Esophagus squamous epithelium (tissue), 5 donors: ENCODE measurements around the gene PLA2G2C. TPM values are rescaled to one million over a fixed set of nuclear protein-coding genes. Genes with fewer than 3 reads are reported as not detected.

Experiments used
- DNase-seq: peaks from one replicate; lab custom pipeline; 2025; lab: John Stamatoyannopoulos, UW
- H3K27ac ChIP-seq, 4 donors: fragments of 200-600 bp; sonication (generic); one replicate each; pipeline ENCODE4 v1.5.1; 2016 to 2019; ENCODE audit warnings: mild to moderate bottlenecking in 1 of 4
- H3K27me3 ChIP-seq, 4 donors: fragments of 200-600 bp; sonication (generic); 1 replicate in 3 of 4; 2 replicates in 1 of 4; pipeline versions ENCODE4 v1.5.1 to v1.6.0; 2017 to 2021; ENCODE audit warnings: antibody characterized with exemption in 1 of 4
- H3K36me3 ChIP-seq, 3 donors: fragments of 200-600 bp; sonication (generic); one replicate each; pipeline ENCODE4 v1.5.1; 2016 to 2019
- H3K4me1 ChIP-seq, 3 donors: fragments of 200-600 bp; sonication (generic); one replicate each; pipeline ENCODE4 v1.5.1; 2017 to 2019
- H3K4me3 ChIP-seq, 4 donors: fragments of 200-600 bp; sonication (generic); 1 replicate in 3 of 4; 2 replicates in 1 of 4; pipeline ENCODE4 v1.5.1; 2016 to 2019; ENCODE audit warnings: mild to moderate bottlenecking in 2 of 4, moderate library complexity in 1 of 4
- H3K9me3 ChIP-seq, 3 donors: fragments of 200-600 bp; sonication (generic); one replicate each; pipeline ENCODE4 v1.5.1; 2016 to 2019
- POLR2A ChIP-seq, 4 donors: fragments of 450-650 bp; IDR thresholded peaks; one replicate each; pipeline ENCODE4 v1.6.1; 2017; ENCODE audit warnings: antibody characterized with exemption in 4 of 4, mild to moderate bottlenecking in 4 of 4, moderate library complexity in 3 of 4
- WGBS, 2 donors: methylation state at CpG; one replicate each; pipeline ENCODE4 v1.1.5; 2018; 5-methylcytosine and 5-hydroxymethylcytosine counted together
- intact Hi-C: fragments of 100-400 bp; cut with DNase I; formaldehyde crosslinking; loops from one replicate; pipeline ENCODE4 v1.15.0; 2022
- total RNA-seq, 4 donors: library from RNA; depleted of rRNA; stranded (reverse); fragments of >200 nt; gene quantifications; one replicate each; pipeline ENCODE4 v1.1.0, GENCODE V29; 2016
- TF ChIP-seq, protein P1 (sequence below), 6 experiments: fragments of 450-650 bp in 4 of 6; fragments of 200-600 bp in 2 of 6; sonication (generic) in 2 of 6; IDR thresholded peaks; one replicate each; pipeline ENCODE4 v1.5.1; 2016 to 2019; ENCODE audit warnings: antibody characterized with exemption in 6 of 6, mild to moderate bottlenecking in 4 of 6, moderate library complexity in 4 of 6
- donor health status: DM: yes; HTN: yes; CAD: no.

The PLA2G2C gene
- total RNA-seq, 4 donors from 2014 or later, result 0.04 to 0.19 TPM; not detected in 2

DNA sequence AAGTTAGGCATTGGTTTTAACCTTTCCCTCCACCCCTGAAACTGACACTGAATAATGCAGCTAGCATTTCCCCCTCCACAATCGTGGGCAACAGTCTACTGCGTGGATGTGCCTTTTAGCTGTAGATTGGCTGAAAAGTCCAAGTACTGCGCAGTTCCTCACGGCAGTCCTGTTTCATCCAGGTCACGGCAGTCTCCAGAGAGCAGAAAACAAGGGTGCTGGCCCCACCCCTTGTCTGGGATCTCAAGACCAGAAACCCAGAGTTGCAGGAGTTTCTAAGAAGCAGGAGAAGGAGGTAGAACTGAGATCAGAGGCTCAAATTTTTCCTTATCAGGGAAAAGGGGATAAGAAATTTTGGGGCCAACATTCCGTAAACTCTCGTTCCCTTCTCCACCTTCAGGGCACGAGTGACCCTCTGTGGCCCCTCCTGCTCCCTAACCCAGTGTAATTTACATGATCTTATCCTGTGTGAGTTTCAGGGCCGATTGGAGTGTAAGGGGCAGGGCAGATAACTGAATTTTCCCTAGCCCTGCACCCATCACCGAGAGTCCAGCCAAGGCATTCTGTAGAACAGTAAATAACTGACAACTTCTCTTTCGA, 25.9 kb upstream of the PLA2G2C start:
- TF ChIP-seq, protein P1, sequence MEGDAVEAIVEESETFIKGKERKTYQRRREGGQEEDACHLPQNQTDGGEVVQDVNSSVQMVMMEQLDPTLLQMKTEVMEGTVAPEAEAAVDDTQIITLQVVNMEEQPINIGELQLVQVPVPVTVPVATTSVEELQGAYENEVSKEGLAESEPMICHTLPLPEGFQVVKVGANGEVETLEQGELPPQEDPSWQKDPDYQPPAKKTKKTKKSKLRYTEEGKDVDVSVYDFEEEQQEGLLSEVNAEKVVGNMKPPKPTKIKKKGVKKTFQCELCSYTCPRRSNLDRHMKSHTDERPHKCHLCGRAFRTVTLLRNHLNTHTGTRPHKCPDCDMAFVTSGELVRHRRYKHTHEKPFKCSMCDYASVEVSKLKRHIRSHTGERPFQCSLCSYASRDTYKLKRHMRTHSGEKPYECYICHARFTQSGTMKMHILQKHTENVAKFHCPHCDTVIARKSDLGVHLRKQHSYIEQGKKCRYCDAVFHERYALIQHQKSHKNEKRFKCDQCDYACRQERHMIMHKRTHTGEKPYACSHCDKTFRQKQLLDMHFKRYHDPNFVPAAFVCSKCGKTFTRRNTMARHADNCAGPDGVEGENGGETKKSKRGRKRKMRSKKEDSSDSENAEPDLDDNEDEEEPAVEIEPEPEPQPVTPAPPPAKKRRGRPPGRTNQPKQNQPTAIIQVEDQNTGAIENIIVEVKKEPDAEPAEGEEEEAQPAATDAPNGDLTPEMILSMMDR (IDR thresholded peaks at IDR 0.05), result no peak
- no peak for TF ChIP-seq POLR2A (IDR thresholded peaks at IDR 0.05)
- WGBS, 2 donors, result 65% methylated on average over 9 to 11 of the region's 11 CpGs

DNA sequence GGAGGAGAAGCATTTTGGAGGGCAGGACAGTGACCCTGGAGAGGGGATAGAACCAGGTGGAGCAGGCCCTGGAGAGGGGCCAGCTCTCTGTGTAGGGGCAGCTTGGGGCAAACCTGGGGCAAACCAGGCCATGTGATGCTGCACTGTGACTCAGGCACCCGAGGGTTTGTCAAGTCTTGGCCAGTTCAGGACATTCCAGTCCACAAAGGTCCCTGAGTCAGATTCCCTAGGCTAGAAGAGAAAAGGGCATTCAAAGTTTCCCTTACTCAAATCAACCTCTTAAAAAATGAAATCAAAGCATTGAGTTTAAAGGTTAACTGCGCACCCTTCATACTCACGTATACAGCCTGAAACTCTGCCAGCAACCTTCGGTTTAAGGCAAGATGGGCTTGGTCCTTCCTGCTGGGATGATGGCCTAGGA, 25.2 kb upstream of the PLA2G2C start:
- no peaks in the 10 kb centered on the region for H3K9me3 ChIP-seq
- no peak for TF ChIP-seq POLR2A (IDR thresholded peaks at IDR 0.05)
- TF ChIP-seq, protein P1 (IDR thresholded peaks at IDR 0.05), result no peak
- H3K27me3 ChIP-seq, result peaks cover 0 to 61% (median 0%) of the 10 kb centered on the region in 4 donors
- H3K4me1 ChIP-seq, result peaks cover 0 to 26% (median 15%) of the 10 kb centered on the region in 3 donors
- no peak overlapping the region for H3K4me3 ChIP-seq
- WGBS, 2 donors, result 24 to 39% methylated on average over 3 to 4 of the region's 4 CpGs
- intact Hi-C loops, result loop anchor here (5.0 kb wide), 1 partner anchor 281 kb away; no protein-coding TSS in a partner anchor
- DNase-seq, result no peak
- H3K27ac ChIP-seq, result peak overlapping the region in 3 of 4 donors; percentile 5 to 39 (median 37)
- no peaks in the 10 kb centered on the region for H3K36me3 ChIP-seq

More for the DNA sequence above, 25.9 kb upstream of the PLA2G2C start:
- no peaks in the 10 kb centered on the region for H3K36me3 ChIP-seq
- no peak for DNase-seq
- H3K27ac ChIP-seq, result peak overlapping the region in 3 of 4 donors; percentile 5 to 39 (median 37)
- H3K4me1 ChIP-seq, result peaks cover 0 to 26% (median 15%) of the 10 kb centered on the region in 3 donors
- H3K27me3 ChIP-seq, result peaks cover 0 to 64% (median 0%) of the 10 kb centered on the region in 4 donors
- intact Hi-C loops, result loop anchor here (5.0 kb wide), 1 partner anchor 280 kb away; no protein-coding TSS in a partner anchor
- H3K9me3 ChIP-seq, result no peaks in the 10 kb centered on the region
- H3K4me3 ChIP-seq, result no peak overlapping the region

DNA sequence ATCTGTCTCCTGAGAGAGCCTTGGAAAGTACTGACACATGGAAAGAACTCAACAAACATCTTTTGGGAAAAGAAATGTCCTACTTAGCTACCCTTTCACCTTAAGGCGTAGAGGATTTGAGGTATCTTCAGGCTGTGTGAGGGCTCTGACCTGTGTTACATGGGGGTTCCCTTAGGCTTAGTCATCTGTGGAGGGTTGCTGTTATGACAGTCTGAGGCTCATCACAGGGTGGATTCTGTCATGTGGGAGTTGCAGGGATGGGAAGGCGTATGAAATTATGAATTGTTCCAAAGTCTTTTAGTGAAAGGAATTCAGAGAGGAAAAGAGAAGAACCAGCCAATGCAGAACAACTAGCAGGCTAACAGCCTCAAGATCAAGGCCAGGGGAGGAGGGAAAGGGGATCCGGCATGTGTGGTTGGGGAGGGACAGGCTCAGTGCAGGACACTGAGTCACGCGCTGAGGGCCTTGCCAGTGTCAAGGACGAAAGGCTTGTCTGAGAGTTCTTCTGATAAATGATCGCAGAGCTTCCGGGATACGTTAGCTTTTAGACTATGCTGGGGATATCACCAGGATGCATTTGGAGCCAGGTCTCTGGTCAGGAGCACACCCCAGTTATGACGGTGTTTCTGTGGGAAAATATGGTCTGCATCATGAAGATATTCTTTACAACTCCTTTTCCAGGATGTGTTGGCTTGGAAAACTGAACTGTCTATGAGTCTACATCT, 24.6 kb upstream of the PLA2G2C start:
- DNase-seq, result no peak
- intact Hi-C loops, result loop anchor here (5.0 kb wide), 1 partner anchor 281 kb away; no protein-coding TSS in a partner anchor

DNA sequence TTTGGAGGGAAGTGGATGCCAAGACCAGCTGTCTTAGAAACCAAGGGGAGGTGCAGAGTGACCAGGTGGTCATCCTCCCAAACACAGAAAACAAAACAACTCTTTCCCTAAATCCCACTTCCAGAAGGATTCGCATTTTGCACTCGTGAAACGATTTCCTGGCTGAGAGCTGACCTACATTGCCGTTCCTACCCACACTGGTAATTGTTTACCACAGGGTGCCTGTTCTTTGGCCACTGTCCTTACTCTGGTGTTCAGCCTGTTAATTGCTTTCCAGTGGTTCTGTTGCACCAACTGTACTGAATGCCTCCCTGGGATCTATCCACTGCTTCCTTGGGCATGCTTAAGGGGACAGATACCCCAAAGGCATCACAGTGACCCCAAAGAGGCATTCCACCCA, 23.2 kb upstream of the PLA2G2C start:
- H3K27me3 ChIP-seq, result peaks cover 0 to 43% (median 0%) of the 10 kb centered on the region in 4 donors
- DNase-seq, result no peak
- WGBS, 2 donors, result 60 to 91% methylated on average over 4 of the region's 4 CpGs
- no peaks in the 10 kb centered on the region for H3K36me3 ChIP-seq
- intact Hi-C loops, result no loop called here
- TF ChIP-seq, protein P1 (IDR thresholded peaks at IDR 0.05), result no peak
- no peak for TF ChIP-seq POLR2A (IDR thresholded peaks at IDR 0.05)
- H3K4me1 ChIP-seq, result peaks cover 0 to 26% (median 15%) of the 10 kb centered on the region in 3 donors
- H3K9me3 ChIP-seq, result no peaks in the 10 kb centered on the region
- no peak overlapping the region for H3K4me3 ChIP-seq
- no peak overlapping the region for H3K27ac ChIP-seq

More for the DNA sequence above, 24.6 kb upstream of the PLA2G2C start:
- Histone ChIP-seq H3K9me3 (no peaks in the 10 kb centered on the region), H3K4me3 (no peak overlapping the region), H3K36me3 (no peaks in the 10 kb centered on the region), H3K4me1 (peaks cover 0 to 26% (median 15%) of the 10 kb centered on the region in 3 donors), H3K27me3 (peaks cover 0 to 55% (median 0%) of the 10 kb centered on the region in 4 donors), H3K27ac (peak overlapping the region in 1 of 4 donors; percentile 11)
- WGBS, 2 donors, result 76 to 85% methylated on average over 9 to 10 of the region's 10 CpGs
- TF ChIP-seq, protein P1 (IDR thresholded peaks at IDR 0.05), result no peak
- TF ChIP-seq POLR2A (IDR thresholded peaks at IDR 0.05), result no peak

DNA sequence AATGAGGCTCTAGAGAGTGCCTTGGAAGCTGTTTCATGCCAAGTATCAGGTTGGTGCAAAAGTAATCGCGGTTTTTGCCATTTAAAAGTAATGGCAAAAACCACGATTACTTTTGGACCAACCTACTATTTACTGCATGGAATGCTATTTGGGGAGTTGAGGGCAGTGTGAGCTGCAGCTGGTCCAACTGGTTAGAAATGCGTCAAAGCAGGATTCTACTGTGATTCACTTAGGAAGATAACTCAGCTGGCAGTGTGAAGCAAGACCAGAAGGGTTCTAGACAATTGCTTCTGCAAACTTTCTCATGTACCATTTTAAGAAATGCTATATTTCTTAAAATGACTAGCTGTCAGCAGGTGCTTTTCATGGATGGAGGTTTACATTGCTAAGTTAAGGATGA, 21.2 kb upstream of the PLA2G2C start:
- H3K27ac ChIP-seq, result no peak overlapping the region
- no peak for TF ChIP-seq POLR2A (IDR thresholded peaks at IDR 0.05)
- TF ChIP-seq, protein P1 (IDR thresholded peaks at IDR 0.05), result no peak
- peaks cover 0 to 17% (median 9%) of the 10 kb centered on the region in 3 donors for H3K4me1 ChIP-seq
- intact Hi-C loops, result no loop called here
- H3K36me3 ChIP-seq, result no peaks in the 10 kb centered on the region
- H3K9me3 ChIP-seq, result no peaks in the 10 kb centered on the region
- no peak overlapping the region for H3K4me3 ChIP-seq
- no peak for DNase-seq
- WGBS, 2 donors, result 72 to 73% methylated on average over 4 of the region's 4 CpGs
- peaks cover 0 to 32% (median 0%) of the 10 kb centered on the region in 4 donors for H3K27me3 ChIP-seq
